Measurements from ENCODE around the gene RPSA. TPM values are rescaled to one million over a fixed set of nuclear protein-coding genes. Genes with fewer than 3 reads are reported as not detected.

RPSA gene
- total RNA-seq, 1 experiment from 2014 or later: 994 TPM

DNA sequence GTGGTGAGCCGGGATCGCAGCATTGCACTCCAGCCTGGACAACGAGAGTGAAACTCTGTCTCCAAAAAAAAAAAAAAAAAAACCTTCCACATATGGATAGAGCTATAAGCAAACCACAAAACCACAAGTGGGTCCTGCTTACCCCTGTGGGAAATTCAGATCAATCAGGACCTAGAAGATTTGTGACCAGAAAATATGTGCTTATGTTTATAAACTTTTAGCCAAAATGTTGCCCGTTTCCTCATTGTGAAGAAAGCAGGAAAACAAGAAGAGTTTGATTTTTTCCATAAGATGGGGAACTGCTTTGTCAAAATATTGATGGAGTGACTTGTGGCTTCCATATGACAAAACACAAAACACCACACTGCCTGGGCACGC, 26.8 kb upstream of the RPSA start:
- Histone ChIP-seq H3K36me3 (ENCODE audit: insufficient read depth, low read length, poor library complexity, severe bottlenecking) (no peaks in the 10 kb centered on the region), H3K27ac (ENCODE audit: low read depth, low read length, poor library complexity, severe bottlenecking) (no peak overlapping the region), H3K9me3 (ENCODE audit: low read depth, low read length, poor library complexity, severe bottlenecking) (no peaks in the 10 kb centered on the region), H3K4me1 (ENCODE audit: insufficient read depth, low read length, poor library complexity, severe bottlenecking) (no peaks in the 10 kb centered on the region), H3K27me3 (replicated peaks; ENCODE audit: insufficient read depth, low read depth, low read length, poor library complexity) (peaks cover 11% of the 10 kb centered on the region), H3K4me3 (ENCODE audit: low read depth, low read length, poor library complexity, severe bottlenecking) (no peak overlapping the region)
- POLR2A ChIA-PET (ENCODE audit: low non-redundant PET): no interaction called here
- no peak for DNase-seq (ENCODE audit: low spot score)
- CTCF ChIA-PET: no interaction called here
- no TSS peak for BruUV-seq (replicated peaks)
- intact Hi-C loops (cut with micrococcal nuclease; ENCODE audit: unreplicated experiment): no loop called here
- TF ChIP-seq EZH2 (IDR thresholded peaks at IDR 0.05; ENCODE audit: borderline replicate concordance, low read depth, low read length, poor library complexity, severe bottlenecking): no peak
- TF ChIP-seq, protein P1, sequence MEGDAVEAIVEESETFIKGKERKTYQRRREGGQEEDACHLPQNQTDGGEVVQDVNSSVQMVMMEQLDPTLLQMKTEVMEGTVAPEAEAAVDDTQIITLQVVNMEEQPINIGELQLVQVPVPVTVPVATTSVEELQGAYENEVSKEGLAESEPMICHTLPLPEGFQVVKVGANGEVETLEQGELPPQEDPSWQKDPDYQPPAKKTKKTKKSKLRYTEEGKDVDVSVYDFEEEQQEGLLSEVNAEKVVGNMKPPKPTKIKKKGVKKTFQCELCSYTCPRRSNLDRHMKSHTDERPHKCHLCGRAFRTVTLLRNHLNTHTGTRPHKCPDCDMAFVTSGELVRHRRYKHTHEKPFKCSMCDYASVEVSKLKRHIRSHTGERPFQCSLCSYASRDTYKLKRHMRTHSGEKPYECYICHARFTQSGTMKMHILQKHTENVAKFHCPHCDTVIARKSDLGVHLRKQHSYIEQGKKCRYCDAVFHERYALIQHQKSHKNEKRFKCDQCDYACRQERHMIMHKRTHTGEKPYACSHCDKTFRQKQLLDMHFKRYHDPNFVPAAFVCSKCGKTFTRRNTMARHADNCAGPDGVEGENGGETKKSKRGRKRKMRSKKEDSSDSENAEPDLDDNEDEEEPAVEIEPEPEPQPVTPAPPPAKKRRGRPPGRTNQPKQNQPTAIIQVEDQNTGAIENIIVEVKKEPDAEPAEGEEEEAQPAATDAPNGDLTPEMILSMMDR (conservative IDR thresholded peaks at IDR 0.05; ENCODE audit: low read depth, low read length): no peak

DNA sequence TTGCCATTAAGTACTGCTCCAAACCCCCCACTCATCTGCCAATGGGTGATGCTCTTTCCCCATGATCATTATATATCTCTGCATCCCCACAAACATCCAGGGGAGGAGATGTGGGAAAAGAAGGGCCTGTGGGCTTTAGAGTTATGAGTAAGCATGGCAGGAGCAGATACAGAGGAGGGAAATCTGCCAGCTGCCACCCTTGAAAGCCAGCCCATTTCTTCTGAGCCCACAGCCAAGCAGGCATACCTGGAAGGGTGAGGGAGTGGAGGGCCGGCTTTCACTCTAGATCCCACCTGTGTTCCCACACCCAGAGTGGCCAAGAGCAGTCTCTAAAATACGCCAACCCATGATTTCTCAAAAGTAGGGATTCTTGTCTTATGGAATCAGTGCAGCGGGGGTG, 25.1 kb upstream of the RPSA start:
- TF ChIP-seq, protein P1 (conservative IDR thresholded peaks at IDR 0.05; ENCODE audit: low read depth, low read length): no peak
- TF ChIP-seq EZH2 (IDR thresholded peaks at IDR 0.05; ENCODE audit: borderline replicate concordance, low read depth, low read length, poor library complexity, severe bottlenecking): no peak
- POLR2A ChIA-PET (ENCODE audit: low non-redundant PET): no interaction called here
- no peak overlapping the region for H3K27ac ChIP-seq (ENCODE audit: low read depth, low read length, poor library complexity, severe bottlenecking)
- no peaks in the 10 kb centered on the region for H3K4me1 ChIP-seq (ENCODE audit: insufficient read depth, low read length, poor library complexity, severe bottlenecking)
- BruUV-seq (replicated peaks): no TSS peak
- H3K27me3 ChIP-seq (replicated peaks; ENCODE audit: insufficient read depth, low read depth, low read length, poor library complexity): no peaks in the 10 kb centered on the region
- no peaks in the 10 kb centered on the region for H3K36me3 ChIP-seq (ENCODE audit: insufficient read depth, low read length, poor library complexity, severe bottlenecking)
- CTCF ChIA-PET: no interaction called here
- intact Hi-C loops (cut with micrococcal nuclease; ENCODE audit: unreplicated experiment): no loop called here
- no peaks in the 10 kb centered on the region for H3K9me3 ChIP-seq (ENCODE audit: low read depth, low read length, poor library complexity, severe bottlenecking)
- no peak for DNase-seq (ENCODE audit: low spot score)
- no peak overlapping the region for H3K4me3 ChIP-seq (ENCODE audit: low read depth, low read length, poor library complexity, severe bottlenecking)

DNA sequence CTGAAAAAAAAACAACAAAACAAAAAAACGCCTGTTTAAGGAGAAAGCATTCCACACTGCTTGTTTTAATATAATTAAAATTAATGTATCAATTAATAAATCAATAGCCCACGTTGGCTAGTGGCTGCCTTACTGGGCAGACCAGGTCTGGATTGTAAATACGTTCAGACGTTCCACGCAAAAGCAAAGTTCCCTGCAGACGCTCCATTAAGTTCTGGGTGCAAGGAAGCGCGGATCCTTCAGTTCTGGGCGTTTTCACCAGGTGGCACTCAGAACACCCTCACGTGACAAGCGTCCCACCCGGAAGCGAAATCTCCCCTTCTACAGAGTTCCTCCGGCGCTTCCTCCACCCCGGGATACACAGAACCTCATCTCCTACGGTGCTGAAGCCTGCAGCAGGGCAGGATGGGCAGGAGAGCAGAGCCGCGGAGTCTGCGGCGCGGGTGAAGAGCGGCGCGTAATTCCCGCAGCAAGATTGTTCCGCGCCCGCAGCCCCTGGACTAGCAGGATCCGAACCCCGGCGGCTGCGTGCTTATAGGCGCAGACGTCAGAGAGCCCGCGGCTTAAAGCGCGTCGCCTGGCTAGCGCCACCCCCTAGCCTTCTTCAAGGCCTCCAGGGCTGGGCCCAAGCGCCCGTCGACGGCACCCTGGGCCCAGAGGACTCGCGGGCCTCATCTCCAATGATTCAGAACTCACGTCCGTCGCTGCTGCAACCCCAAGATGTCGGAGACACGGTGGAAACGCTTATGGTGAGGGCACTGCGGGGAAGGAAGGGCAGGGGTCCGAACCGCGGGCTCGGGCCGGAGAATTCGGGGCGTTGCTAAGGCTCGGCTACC, 23.3 kb upstream of the RPSA start, which contains the start of gene SLC25A38:
Gene SLC25A38, plus strand, starts transcription at position 326 of the 836 bp plus-strand sequence. Its CDS starts 355 bp downstream, at position 681.
- intact Hi-C loops (cut with micrococcal nuclease; ENCODE audit: unreplicated experiment): no loop called here
- DNase-seq (ENCODE audit: low spot score): peak; percentile 84
- Histone ChIP-seq H3K4me3 (ENCODE audit: low read depth, low read length, poor library complexity, severe bottlenecking) (peak within 1 kb of the TSS; percentile 72), H3K36me3 (ENCODE audit: insufficient read depth, low read length, poor library complexity, severe bottlenecking) (no peaks in the 10 kb centered on the region), H3K27ac (ENCODE audit: low read depth, low read length, poor library complexity, severe bottlenecking) (peak within 1 kb of the TSS; percentile 81), H3K27me3 (replicated peaks; ENCODE audit: insufficient read depth, low read depth, low read length, poor library complexity) (no peaks in the 10 kb centered on the region), H3K4me1 (ENCODE audit: insufficient read depth, low read length, poor library complexity, severe bottlenecking) (no peaks in the 10 kb centered on the region), H3K9me3 (ENCODE audit: low read depth, low read length, poor library complexity, severe bottlenecking) (no peaks in the 10 kb centered on the region)
- BruUV-seq (replicated peaks): no TSS peak
- ChIA-PET CTCF (no interaction called here), POLR2A (ENCODE audit: low non-redundant PET) (no interaction called here)
- TF ChIP-seq, protein P1 (conservative IDR thresholded peaks at IDR 0.05; ENCODE audit: low read depth, low read length): 0 out of 2 replicates have a peak, but pooled peaks have one; percentile 15
- TF ChIP-seq EZH2 (IDR thresholded peaks at IDR 0.05; ENCODE audit: borderline replicate concordance, low read depth, low read length, poor library complexity, severe bottlenecking): no peak

All from A673 (cell line).